Upper lobe of left lung (tissue), 6 donors: ENCODE measurements around the gene MAPK8IP3. TPM values are rescaled to one million over a fixed set of nuclear protein-coding genes. Genes with fewer than 3 reads are reported as not detected.

Source experiments
- ATAC-seq, 2 donors: fragments of 200-7000 bp; cut with Tn5 transposase; one replicate each; pipeline ENCODE4 v1.9.1; 2022; ENCODE audit warnings: mild to moderate bottlenecking in 2 of 2, moderate library complexity in 2 of 2; ENCODE audit not compliant: low FRiP score in 2 of 2
- DNase-seq, 2 donors: peaks; one replicate each; pipeline ENCODE4 v3.0.0-alpha.2; 2019 to 2020
- H3K27ac ChIP-seq, 4 donors: fragments of 200-600 bp; sonication (generic); one replicate each; pipeline ENCODE4 v1.5.1; 2016 to 2019
- H3K27me3 ChIP-seq, 4 donors: fragments of 200-600 bp; sonication (generic); one replicate each; pipeline ENCODE4 v1.5.1; 2017 to 2019
- H3K36me3 ChIP-seq, 4 donors: fragments of 200-600 bp; sonication (generic); one replicate each; pipeline ENCODE4 v1.5.1; 2016 to 2019
- H3K4me1 ChIP-seq, 4 donors: fragments of 200-600 bp; sonication (generic); one replicate each; pipeline ENCODE4 v1.5.1; 2018 to 2019
- H3K4me3 ChIP-seq, 4 donors: fragments of 200-600 bp; sonication (generic); one replicate each; pipeline ENCODE4 v1.5.1; 2017 to 2019; ENCODE audit warnings: mild to moderate bottlenecking in 2 of 4, moderate library complexity in 1 of 4
- H3K9me3 ChIP-seq, 4 donors: fragments of 200-600 bp; sonication (generic); one replicate each; pipeline ENCODE4 v1.5.1; 2018 to 2019
- CTCF ChIP-seq, 6 experiments: fragments of 450-650 bp in 4 of 6; fragments of 200-600 bp in 2 of 6; sonication (generic) in 2 of 6; IDR thresholded peaks; one replicate each; pipeline ENCODE4 v1.5.1; 2016 to 2019; ENCODE audit warnings: antibody characterized with exemption in 6 of 6
- EP300 ChIP-seq, 4 donors: sonication (generic); formaldehyde crosslinking; IDR thresholded peaks; one replicate each; pipeline ENCODE4 v1.5.1; 2017; ENCODE audit warnings: antibody characterized with exemption in 4 of 4, control low read depth in 2 of 4
- POLR2A ChIP-seq, 4 donors: fragments of 450-650 bp; IDR thresholded peaks; one replicate each; pipeline ENCODE4 v1.5.1; 2016 to 2017; ENCODE audit warnings: antibody characterized with exemption in 4 of 4, mild to moderate bottlenecking in 2 of 4
- POLR2AphosphoS5 ChIP-seq, 2 donors: sonication (generic); formaldehyde crosslinking; IDR thresholded peaks; one replicate each; pipeline ENCODE4 v1.5.1; 2017; ENCODE audit warnings: antibody characterized with exemption in 2 of 2
- WGBS, 2 donors: methylation state at CpG; one replicate each; pipeline ENCODE4 v1.1.5; 2017 to 2018; 5-methylcytosine and 5-hydroxymethylcytosine counted together
- total RNA-seq, 6 donors: library from RNA; depleted of rRNA in 4 of 6; stranded (reverse); fragments of >200 nt in 4 of 6; gene quantifications; one replicate each; pipeline versions ENCODE4 v1.1.0 to v1.2.1, GENCODE V29; 2016 to 2021
- donor health status: DM: no; HTN: no; CAD: no; lungs with moderate emphysema.
- donor health status: DM: no; HTN: yes; CAD: no; lungs with severe emphysema.

MAPK8IP3 gene
- total RNA-seq, 6 donors from 2014 or later = 46.4 to 505 (median 71.9) TPM

- TF ChIP-seq CTCF (IDR thresholded peaks at IDR 0.05) = no peak
- TF ChIP-seq POLR2AphosphoS5 (IDR thresholded peaks at IDR 0.05) = no peak
- TF ChIP-seq EP300 (IDR thresholded peaks at IDR 0.05) = no peak
- TF ChIP-seq POLR2A (IDR thresholded peaks at IDR 0.05) = no peak
- Histone ChIP-seq H3K9me3 (no peaks in the 10 kb centered on the region), H3K4me1 (peaks cover 24 to 44% (median 34%) of the 10 kb centered on the region in 4 donors), H3K27ac (no peak overlapping the region), H3K4me3 (no peak overlapping the region), H3K27me3 (no peaks in the 10 kb centered on the region), H3K36me3 (peaks cover 12 to 56% (median 48%) of the 10 kb centered on the region in 4 donors)
- ATAC-seq (no peak), DNase-seq (peak in 1 of 2 donors; percentile 85)
- 87 to 100% methylated on average over 5 to 29 of the region's 36 CpGs for WGBS, 2 donors
Observed at GRCh38 chr16:1777375-1778199, 71.6 kb downstream of the MAPK8IP3 start.

- Histone ChIP-seq H3K9me3 (no peaks in the 10 kb centered on the region), H3K27ac (no peak overlapping the region), H3K4me1 (peaks cover 24 to 46% (median 36%) of the 10 kb centered on the region in 4 donors), H3K4me3 (no peak overlapping the region), H3K36me3 (peaks cover 12 to 56% (median 48%) of the 10 kb centered on the region in 4 donors), H3K27me3 (no peaks in the 10 kb centered on the region)
- ATAC-seq = no peak
- TF ChIP-seq POLR2AphosphoS5 (IDR thresholded peaks at IDR 0.05) = no peak
- TF ChIP-seq EP300 (IDR thresholded peaks at IDR 0.05) = no peak
- no peak for TF ChIP-seq CTCF (IDR thresholded peaks at IDR 0.05)
- no peak for TF ChIP-seq POLR2A (IDR thresholded peaks at IDR 0.05)
- peak in 1 of 2 donors; percentile 80 for DNase-seq
- WGBS, 2 donors = 91 to 94% methylated on average over 21 to 34 of the region's 34 CpGs
Observed at GRCh38 chr16:1778200-1779179, 72.5 kb downstream of the MAPK8IP3 start.

GRCh38 chr16:1779234-1779701, 73.3 kb downstream of the MAPK8IP3 start:
- WGBS, 2 donors = 74 to 88% methylated on average over 7 to 8 of the region's 8 CpGs
- no peak for ATAC-seq
- Histone ChIP-seq H3K4me1 (peaks cover 26 to 46% (median 36%) of the 10 kb centered on the region in 4 donors), H3K27me3 (no peaks in the 10 kb centered on the region), H3K9me3 (no peaks in the 10 kb centered on the region), H3K27ac (no peak overlapping the region), H3K36me3 (peaks cover 12 to 56% (median 48%) of the 10 kb centered on the region in 4 donors), H3K4me3 (no peak overlapping the region)
- TF ChIP-seq POLR2AphosphoS5 (IDR thresholded peaks at IDR 0.05) = no peak
- no peak for TF ChIP-seq EP300 (IDR thresholded peaks at IDR 0.05)
- no peak for TF ChIP-seq CTCF (IDR thresholded peaks at IDR 0.05)
- TF ChIP-seq POLR2A (IDR thresholded peaks at IDR 0.05) = no peak
- no peak for DNase-seq

GRCh38 chr16:1779741-1780676, 74.0 kb downstream of the MAPK8IP3 start:
- peak in 1 of 2 donors; percentile 73 for DNase-seq
- H3K4me1 ChIP-seq = peaks cover 21 to 46% (median 29%) of the 10 kb centered on the region in 4 donors

More at GRCh38 chr16:1779741-1780676, 74.0 kb downstream of the MAPK8IP3 start:
- H3K36me3 ChIP-seq = peaks cover 12 to 54% (median 47%) of the 10 kb centered on the region in 4 donors
- TF ChIP-seq EP300 (IDR thresholded peaks at IDR 0.05) = no peak
- peak in 1 of 4 donors; percentile 10 for TF ChIP-seq POLR2A (IDR thresholded peaks at IDR 0.05)
- 86 to 92% methylated on average over 8 to 25 of the region's 27 CpGs for WGBS, 2 donors
- no peaks in the 10 kb centered on the region for H3K9me3 ChIP-seq
- no peaks in the 10 kb centered on the region for H3K27me3 ChIP-seq
- no peak overlapping the region for H3K4me3 ChIP-seq
- ATAC-seq = no peak
- peak overlapping the region in 1 of 4 donors; percentile 5 for H3K27ac ChIP-seq
